Measurements from ENCODE around the gene TBL3. TPM values are rescaled to one million over a fixed set of nuclear protein-coding genes. Genes with fewer than 3 reads are reported as not detected.

The TBL3 gene
- total and polyA plus RNA-seq, 4 donors: 12.5 to 24.3 (median 14.2) TPM

DNA sequence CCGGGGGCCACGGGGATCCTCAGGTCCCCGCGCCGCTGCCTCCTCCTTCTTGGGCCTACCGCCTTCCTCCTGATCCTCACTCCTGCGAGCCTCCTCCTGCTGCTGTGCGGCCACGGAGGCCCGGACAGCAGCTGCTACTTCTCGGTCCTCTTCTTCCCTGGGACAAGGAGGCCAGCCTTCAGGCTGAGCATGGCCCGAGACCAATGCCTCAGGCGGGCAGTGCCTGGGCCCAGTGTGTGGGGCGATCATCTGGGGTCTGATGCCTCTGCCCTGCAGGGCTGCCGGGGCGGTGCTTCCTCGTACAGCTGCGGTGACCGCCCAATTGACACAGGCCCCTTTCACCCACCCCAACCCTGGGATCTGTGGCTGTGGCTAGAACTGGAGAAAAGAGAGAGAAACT, 29.2 kb downstream of the TBL3 start:
- no peak for DNase-seq (ENCODE audit: low spot score)
- peaks cover 24 to 67% (median 28%) of the 10 kb centered on the region in 4 donors for H3K36me3 ChIP-seq (ENCODE audit: control insufficient read depth in 4 of 4, insufficient read depth in 3 of 4, low read depth in 1 of 4, low read length in 3 of 4)
- TF ChIP-seq SP1 (IDR thresholded peaks at IDR 0.05): no peak
- TF ChIP-seq, protein P1, sequence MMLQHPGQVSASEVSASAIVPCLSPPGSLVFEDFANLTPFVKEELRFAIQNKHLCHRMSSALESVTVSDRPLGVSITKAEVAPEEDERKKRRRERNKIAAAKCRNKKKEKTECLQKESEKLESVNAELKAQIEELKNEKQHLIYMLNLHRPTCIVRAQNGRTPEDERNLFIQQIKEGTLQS (IDR thresholded peaks at IDR 0.05): no peak
- TF ChIP-seq FOXA1 (IDR thresholded peaks at IDR 0.05): no peak
- TF ChIP-seq EGR1 (IDR thresholded peaks at IDR 0.05; ENCODE audit: low read depth in 2 of 2): no peak
- no peak for TF ChIP-seq HNF4G (IDR thresholded peaks at IDR 0.05)
- no peak for TF ChIP-seq GABPA (IDR thresholded peaks at IDR 0.05 in 1 of 2, conservative IDR thresholded peaks at IDR 0.05 in 1 of 2)
- TF ChIP-seq, protein P2, sequence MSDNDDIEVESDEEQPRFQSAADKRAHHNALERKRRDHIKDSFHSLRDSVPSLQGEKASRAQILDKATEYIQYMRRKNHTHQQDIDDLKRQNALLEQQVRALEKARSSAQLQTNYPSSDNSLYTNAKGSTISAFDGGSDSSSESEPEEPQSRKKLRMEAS (IDR thresholded peaks at IDR 0.05): no peak
- TF ChIP-seq RXRA (IDR thresholded peaks at IDR 0.05): no peak
- TF ChIP-seq YY1 (IDR thresholded peaks at IDR 0.05): no peak
- no peak for TF ChIP-seq ZBTB33 (IDR thresholded peaks at IDR 0.05)
- H3K4me1 ChIP-seq (ENCODE audit: control insufficient read depth in 4 of 4, insufficient read depth in 4 of 4, low read length in 3 of 4): peaks cover 15 to 28% (median 21%) of the 10 kb centered on the region in 4 donors
- H3K4me3 ChIP-seq (ENCODE audit: low read depth in 1 of 3, low read length in 3 of 3): no peak overlapping the region
- no peak overlapping the region for H3K9ac ChIP-seq (ENCODE audit: low read depth in 1 of 2, low read length in 2 of 2)
- no peak overlapping the region for H3K27ac ChIP-seq (ENCODE audit: low read depth in 1 of 2, low read length in 2 of 2)
- no peaks in the 10 kb centered on the region for H3K27me3 ChIP-seq (ENCODE audit: control insufficient read depth in 4 of 4, insufficient read depth in 4 of 4, low read length in 3 of 4)
- no peaks in the 10 kb centered on the region for H3K9me3 ChIP-seq (ENCODE audit: control insufficient read depth in 4 of 4, low read length in 3 of 4)
- 95% methylated on average over 19 of the region's 19 CpGs for WGBS

GRCh38 chr16:2001456-2002355, 29.9 kb downstream of the TBL3 start:
- Histone ChIP-seq H3K36me3 (ENCODE audit: control insufficient read depth in 4 of 4, insufficient read depth in 3 of 4, low read depth in 1 of 4, low read length in 3 of 4) (peaks cover 24 to 65% (median 27%) of the 10 kb centered on the region in 4 donors), H3K4me1 (ENCODE audit: control insufficient read depth in 4 of 4, insufficient read depth in 4 of 4, low read length in 3 of 4) (peaks cover 21 to 34% (median 25%) of the 10 kb centered on the region in 4 donors), H3K9ac (ENCODE audit: low read depth in 1 of 2, low read length in 2 of 2) (no peak overlapping the region), H3K27me3 (ENCODE audit: control insufficient read depth in 4 of 4, insufficient read depth in 4 of 4, low read length in 3 of 4) (no peaks in the 10 kb centered on the region), H3K27ac (ENCODE audit: low read depth in 1 of 2, low read length in 2 of 2) (no peak overlapping the region), H3K4me3 (ENCODE audit: low read depth in 1 of 3, low read length in 3 of 3) (no peak overlapping the region), H3K9me3 (ENCODE audit: control insufficient read depth in 4 of 4, low read length in 3 of 4) (no peaks in the 10 kb centered on the region)
- WGBS: 95% methylated on average over 53 of the region's 53 CpGs
- TF ChIP-seq REST (IDR thresholded peaks at IDR 0.05) (no peak), FOXA1 (IDR thresholded peaks at IDR 0.05) (no peak), NR2F2 (IDR thresholded peaks at IDR 0.05) (no peak), EGR1 (IDR thresholded peaks at IDR 0.05; ENCODE audit: low read depth in 2 of 2) (no peak), ZBTB33 (IDR thresholded peaks at IDR 0.05) (no peak), HNF4A (conservative IDR thresholded peaks at IDR 0.05) (no peak), TAF1 (conservative IDR thresholded peaks at IDR 0.05) (no peak), RAD21 (IDR thresholded peaks at IDR 0.05) (no peak), YY1 (IDR thresholded peaks at IDR 0.05) (no peak), FOXA2 (IDR thresholded peaks at IDR 0.05) (no peak), HNF4G (IDR thresholded peaks at IDR 0.05) (no peak), JUND (IDR thresholded peaks at IDR 0.05) (no peak), RXRA (IDR thresholded peaks at IDR 0.05) (no peak)
- TF ChIP-seq, protein P1 (IDR thresholded peaks at IDR 0.05): no peak
- TF ChIP-seq, protein P3, sequence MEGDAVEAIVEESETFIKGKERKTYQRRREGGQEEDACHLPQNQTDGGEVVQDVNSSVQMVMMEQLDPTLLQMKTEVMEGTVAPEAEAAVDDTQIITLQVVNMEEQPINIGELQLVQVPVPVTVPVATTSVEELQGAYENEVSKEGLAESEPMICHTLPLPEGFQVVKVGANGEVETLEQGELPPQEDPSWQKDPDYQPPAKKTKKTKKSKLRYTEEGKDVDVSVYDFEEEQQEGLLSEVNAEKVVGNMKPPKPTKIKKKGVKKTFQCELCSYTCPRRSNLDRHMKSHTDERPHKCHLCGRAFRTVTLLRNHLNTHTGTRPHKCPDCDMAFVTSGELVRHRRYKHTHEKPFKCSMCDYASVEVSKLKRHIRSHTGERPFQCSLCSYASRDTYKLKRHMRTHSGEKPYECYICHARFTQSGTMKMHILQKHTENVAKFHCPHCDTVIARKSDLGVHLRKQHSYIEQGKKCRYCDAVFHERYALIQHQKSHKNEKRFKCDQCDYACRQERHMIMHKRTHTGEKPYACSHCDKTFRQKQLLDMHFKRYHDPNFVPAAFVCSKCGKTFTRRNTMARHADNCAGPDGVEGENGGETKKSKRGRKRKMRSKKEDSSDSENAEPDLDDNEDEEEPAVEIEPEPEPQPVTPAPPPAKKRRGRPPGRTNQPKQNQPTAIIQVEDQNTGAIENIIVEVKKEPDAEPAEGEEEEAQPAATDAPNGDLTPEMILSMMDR (IDR thresholded peaks at IDR 0.05; ENCODE audit: low read depth, low read length, missing input control): no peak
- TF ChIP-seq, protein P2 (IDR thresholded peaks at IDR 0.05): no peak
- DNase-seq (ENCODE audit: low spot score): no peak
